ENCODE measurements around the gene BANF2. TPM values are rescaled to one million over a fixed set of nuclear protein-coding genes. Genes with fewer than 3 reads are reported as not detected.

Gene BANF2
- polyA plus RNA-seq, 3 donors: not detected

- peak overlapping the region in 5 of 7 donors; percentile 10 to 71 (median 51) for H3K27ac Mint-ChIP-seq
- peaks cover 28% of the 10 kb centered on the region for H3K4me1 Mint-ChIP-seq
- peaks cover 24 to 75% of the 10 kb centered on the region in 2 donors for H3K36me3 ChIP-seq (replicated peaks in 1 of 2; ENCODE audit: control insufficient read depth in 1 of 2, insufficient read depth in 2 of 2, low read length in 2 of 2)
- no peaks in the 10 kb centered on the region for H3K27me3 ChIP-seq (ENCODE audit: control insufficient read depth in 2 of 2, insufficient read depth in 2 of 2, low read length in 2 of 2)
- intact Hi-C loops (cut with micrococcal nuclease): no loop called here
- H3K4me2 ChIP-seq (replicated peaks; ENCODE audit: extremely low read depth, low read length, poor library complexity, severe bottlenecking): no peak overlapping the region
- H3K36me3 Mint-ChIP-seq: peaks cover 43 to 68% of the 10 kb centered on the region in 2 donors
- H3K9me3 Mint-ChIP-seq: peaks cover 7 to 9% (median 8%) of the 10 kb centered on the region in 7 donors
- WGBS (ENCODE audit: insufficient coverage): 100% methylated on average over 3 of the region's 7 CpGs
- peaks cover 45% of the 10 kb centered on the region for H3K79me2 ChIP-seq (ENCODE audit: insufficient read depth, low read length)
- peaks cover 56% of the 10 kb centered on the region for H4K20me1 ChIP-seq (ENCODE audit: insufficient read depth, low read length)
- H3K9ac ChIP-seq (ENCODE audit: insufficient read depth, low read length, poor library complexity, severe bottlenecking): no peak overlapping the region
- peak; percentile 70 for TF ChIP-seq CTCF (IDR thresholded peaks at IDR 0.05)
- peak in 2 of 3 donors; percentile 21 to 22 for DNase-seq
- H2AFZ ChIP-seq (ENCODE audit: insufficient read depth, low read depth, low read length, poor library complexity, severe bottlenecking): no peak overlapping the region
- H3K27ac ChIP-seq (ENCODE audit: low read depth in 1 of 2, low read length in 2 of 2): no peak overlapping the region
- H3K4me3 Mint-ChIP-seq: no peak overlapping the region
- H3K9me3 ChIP-seq (replicated peaks in 1 of 2; ENCODE audit: control insufficient read depth in 1 of 2, insufficient read depth in 1 of 2, low read length in 2 of 2): peaks cover 0 to 5% of the 10 kb centered on the region in 2 donors
- no peaks in the 10 kb centered on the region for H3K27me3 Mint-ChIP-seq (ENCODE audit: low read depth in 3 of 3)
- H3K4me1 ChIP-seq (ENCODE audit: control insufficient read depth in 1 of 2, insufficient read depth in 2 of 2, low read length in 2 of 2): peaks cover 14 to 27% of the 10 kb centered on the region in 2 donors
- no peak overlapping the region for H3K4me3 ChIP-seq (replicated peaks in 1 of 3; ENCODE audit: low read depth in 2 of 3, low read length in 3 of 3)
Observed at GRCh38 chr20:17654649-17655285, 45.0 kb upstream of the BANF2 start.

DNA sequence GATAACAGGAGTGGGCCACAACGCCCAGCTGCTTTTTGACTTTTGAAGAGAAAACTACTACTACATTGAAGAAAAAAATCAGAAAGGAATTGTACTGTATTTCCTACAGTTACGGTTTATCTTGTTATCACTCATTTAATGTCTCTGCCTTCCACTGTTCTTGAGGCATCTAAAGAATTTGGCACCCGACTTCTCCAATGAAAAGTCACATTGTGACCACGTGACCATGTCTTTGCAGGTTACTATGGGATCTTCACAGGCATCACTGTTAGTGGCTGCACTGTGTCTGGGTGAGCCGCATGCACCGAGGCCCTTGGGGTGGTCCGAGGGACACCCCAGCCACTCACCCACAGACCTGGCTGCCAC, 44.5 kb upstream of the BANF2 start:
- intact Hi-C loops (cut with micrococcal nuclease): no loop called here
- H3K4me1 ChIP-seq (ENCODE audit: control insufficient read depth in 1 of 2, insufficient read depth in 2 of 2, low read length in 2 of 2): peaks cover 9 to 22% of the 10 kb centered on the region in 2 donors
- Mint-ChIP-seq H3K27ac (peak overlapping the region in 3 of 7 donors; percentile 10 to 35 (median 26)), H3K4me3 (no peak overlapping the region), H3K9me3 (peaks cover 7 to 14% (median 8%) of the 10 kb centered on the region in 7 donors), H3K4me1 (peaks cover 23% of the 10 kb centered on the region), H3K36me3 (peaks cover 48 to 70% of the 10 kb centered on the region in 2 donors), H3K27me3 (ENCODE audit: low read depth in 3 of 3) (no peaks in the 10 kb centered on the region)
- peaks cover 50% of the 10 kb centered on the region for H3K79me2 ChIP-seq (ENCODE audit: insufficient read depth, low read length)
- WGBS (ENCODE audit: insufficient coverage): 100% methylated on average over 3 of the region's 7 CpGs
- H3K27me3 ChIP-seq (ENCODE audit: control insufficient read depth in 2 of 2, insufficient read depth in 2 of 2, low read length in 2 of 2): no peaks in the 10 kb centered on the region
- H3K27ac ChIP-seq (ENCODE audit: low read depth in 1 of 2, low read length in 2 of 2): no peak overlapping the region
- H4K20me1 ChIP-seq (ENCODE audit: insufficient read depth, low read length): peaks cover 55% of the 10 kb centered on the region
- H3K36me3 ChIP-seq (replicated peaks in 1 of 2; ENCODE audit: control insufficient read depth in 1 of 2, insufficient read depth in 2 of 2, low read length in 2 of 2): peaks cover 29 to 78% of the 10 kb centered on the region in 2 donors
- no peak overlapping the region for H3K4me3 ChIP-seq (replicated peaks in 1 of 3; ENCODE audit: low read depth in 2 of 3, low read length in 3 of 3)
- no peak for DNase-seq
- peaks cover 0 to 5% of the 10 kb centered on the region in 2 donors for H3K9me3 ChIP-seq (replicated peaks in 1 of 2; ENCODE audit: control insufficient read depth in 1 of 2, insufficient read depth in 1 of 2, low read length in 2 of 2)
- no peak overlapping the region for H2AFZ ChIP-seq (ENCODE audit: insufficient read depth, low read depth, low read length, poor library complexity, severe bottlenecking)
- peak; percentile 28 for TF ChIP-seq CTCF (IDR thresholded peaks at IDR 0.05)
- H3K4me2 ChIP-seq (replicated peaks; ENCODE audit: extremely low read depth, low read length, poor library complexity, severe bottlenecking): no peak overlapping the region
- H3K9ac ChIP-seq (ENCODE audit: insufficient read depth, low read length, poor library complexity, severe bottlenecking): no peak overlapping the region
